Right ventricle myocardium inferior (tissue), 1 donor: ENCODE data around the gene SPATA6L. TPM values are rescaled to one million over a fixed set of nuclear protein-coding genes. Genes with fewer than 3 reads are reported as not detected.

Experiments
- ATAC-seq: fragments of 200-7000 bp; cut with Tn5 transposase; one replicate; pipeline ENCODE4 v1.9.1; 2020; ENCODE audit warnings: mild to moderate bottlenecking, moderate library complexity
- DNase-seq: peaks from one replicate; pipeline ENCODE4 v3.0.0; 2021; ENCODE audit errors: missing footprints
- intact Hi-C: fragments of 100-400 bp; cut with DNase I; formaldehyde crosslinking; loops from one replicate; pipeline ENCODE4 v1.11.0; 2022
- total RNA-seq: library from RNA; stranded (reverse); fragmentation: NEBNext Ultra II Directional; extraction: Animal tissue kit (Norgen Biotek cat#: 25700); gene quantifications from one replicate; pipeline ENCODE4 v1.2.1, GENCODE V29; 2021
- donor health status: DM: no; HTN: yes; CAD: no; lungs with severe emphysema.

SPATA6L gene
- total RNA-seq, 1 donor from 2014 or later = 0.38 TPM

- no peak for ATAC-seq
- DNase-seq = no peak
- intact Hi-C loops = loop anchor here (5.0 kb wide), 1 partner anchor 138 kb away; the partner anchor contains the start of gene AK3
These were observed 62.5 kb downstream of the SPATA6L start for GRCh38 chr9:4603830-4604229.

GRCh38 chr9:4600368-4600767 is 65.9 kb downstream of the SPATA6L start:
- DNase-seq (no peak), ATAC-seq (no peak)
- intact Hi-C loops = loop anchor here (2.0 to 5.0 kb wide), 2 partner anchors 110 to 142 kb away; partner anchors contain the start of genes AK3 and SLC1A1

- DNase-seq (no peak), ATAC-seq (no peak)
- intact Hi-C loops = no loop called here
These were observed 69.9 kb downstream of the SPATA6L start for GRCh38 chr9:4596165-4596922.

- ATAC-seq (no peak), DNase-seq (no peak)
- intact Hi-C loops = no loop called here
These were observed 71.3 kb downstream of the SPATA6L start for GRCh38 chr9:4594994-4595393.

- DNase-seq = no peak
- ATAC-seq = no peak
- intact Hi-C loops = no loop called here
These were observed 71.7 kb downstream of the SPATA6L start for GRCh38 chr9:4594545-4594944.

GRCh38 chr9:4592886-4593285 is 73.4 kb downstream of the SPATA6L start:
- no peak for ATAC-seq
- DNase-seq = no peak
- intact Hi-C loops = no loop called here

- no peak for DNase-seq
- ATAC-seq = no peak
- intact Hi-C loops = no loop called here
These were observed 74.0 kb downstream of the SPATA6L start for GRCh38 chr9:4592295-4592694.

- ATAC-seq = no peak
These were observed 75.2 kb downstream of the SPATA6L start for GRCh38 chr9:4591123-4591500.

GRCh38 chr9:4590430-4591122 is 75.7 kb downstream of the SPATA6L start:
- DNase-seq (no peak), ATAC-seq (no peak)
- intact Hi-C loops = no loop called here

More at GRCh38 chr9:4591123-4591500, 75.2 kb downstream of the SPATA6L start:
- intact Hi-C loops = no loop called here
- DNase-seq = no peak

GRCh38 chr9:4588721-4589120 is 77.6 kb downstream of the SPATA6L start:
- DNase-seq (no peak), ATAC-seq (no peak)

GRCh38 chr9:4585135-4585534 is 81.1 kb downstream of the SPATA6L start:
- intact Hi-C loops = no loop called here
- no peak for ATAC-seq

More at GRCh38 chr9:4588721-4589120, 77.6 kb downstream of the SPATA6L start:
- intact Hi-C loops = no loop called here

GRCh38 chr9:4584636-4585035 is 81.6 kb downstream of the SPATA6L start:
- intact Hi-C loops = no loop called here
- ATAC-seq = no peak
- no peak for DNase-seq

More at GRCh38 chr9:4585135-4585534, 81.1 kb downstream of the SPATA6L start:
- no peak for DNase-seq

- intact Hi-C loops = no loop called here
- no peak for ATAC-seq
- no peak for DNase-seq
These were observed 83.3 kb downstream of the SPATA6L start for GRCh38 chr9:4583001-4583400.

- intact Hi-C loops = no loop called here
- DNase-seq = no peak
- peak; percentile 13 for ATAC-seq
These were observed 84.3 kb downstream of the SPATA6L start for GRCh38 chr9:4581861-4582565.

GRCh38 chr9:4581035-4581760 is 85.1 kb downstream of the SPATA6L start:
- intact Hi-C loops = no loop called here
- ATAC-seq = no peak

GRCh38 chr9:4579001-4579400 is 87.3 kb downstream of the SPATA6L start:
- intact Hi-C loops = no loop called here
- ATAC-seq (no peak), DNase-seq (no peak)

More at GRCh38 chr9:4581035-4581760, 85.1 kb downstream of the SPATA6L start:
- DNase-seq = no peak

- ATAC-seq (peak; percentile 26), DNase-seq (no peak)
- intact Hi-C loops = no loop called here
These were observed 89.8 kb downstream of the SPATA6L start for GRCh38 chr9:4576448-4576847.

- ATAC-seq = no peak
- intact Hi-C loops = no loop called here
- DNase-seq = no peak
These were observed 90.3 kb downstream of the SPATA6L start for GRCh38 chr9:4575997-4576396.
